Fibroblast of peridontal ligament (primary cell): ENCODE measurements around the gene LCAT.
"Not testable (repeated sequence)": the region's sequence is repeated elsewhere in the genome, so short reads cannot be mapped to it uniquely, and the experiment has no call there.

ENCODE experiments used
- DNase-seq: peaks from one replicate; pipeline ENCODE4 v3.0.0-alpha.2; 2010; ENCODE audit errors: extremely low read depth

The LCAT gene

GRCh38 chr16:67943619-67944504, at the start of gene LCAT:
LCAT (minus strand) TSS chr16:67944120; CDS start chr16:67944101, 19 bp downstream.
- peak; percentile 30 for DNase-seq

GRCh38 chr16:67993207-67994039, 49.5 kb upstream of the LCAT start:
- DNase-seq: peak; percentile 56

GRCh38 chr16:67992661-67993206, 48.8 kb upstream of the LCAT start:
- no peak for DNase-seq

GRCh38 chr16:67990018-67990386, 46.1 kb upstream of the LCAT start:
- no peak for DNase-seq

- no peak for DNase-seq
These were observed 45.5 kb upstream of the LCAT start for GRCh38 chr16:67989322-67990017.

GRCh38 chr16:67988675-67989074, 44.8 kb upstream of the LCAT start:
- DNase-seq: no peak

GRCh38 chr16:67987460-67988160, 43.7 kb upstream of the LCAT start:
- no peak for DNase-seq

GRCh38 chr16:67986949-67987348, 43.0 kb upstream of the LCAT start:
- DNase-seq: no peak

- DNase-seq: no peak
These were observed 38.2 kb upstream of the LCAT start for GRCh38 chr16:67982011-67982696.

- no peak for DNase-seq
These were observed 36.2 kb upstream of the LCAT start, which contains the start of gene DPEP3 for GRCh38 chr16:67979955-67980678. DPEP3 (minus strand) TSS chr16:67980499; CDS start chr16:67980380, 119 bp downstream.

GRCh38 chr16:67977469-67978227, 33.7 kb upstream of the LCAT start:
- DNase-seq: no peak

GRCh38 chr16:67977005-67977404, 33.1 kb upstream of the LCAT start:
- DNase-seq: no peak

GRCh38 chr16:67976205-67976604, 32.3 kb upstream of the LCAT start:
- DNase-seq: no peak

- DNase-seq: no peak
These were observed 31.6 kb upstream of the LCAT start for GRCh38 chr16:67975321-67976105.

GRCh38 chr16:67972285-67972684, 28.4 kb upstream of the LCAT start:
- DNase-seq: not testable (repeated sequence)

- DNase-seq: no peak
These were observed 27.2 kb upstream of the LCAT start for GRCh38 chr16:67971111-67971510.

GRCh38 chr16:67969254-67970039, 25.5 kb upstream of the LCAT start:
- DNase-seq: peak; percentile 30
